ENCODE measurements around the gene APLP2. TPM values are rescaled to one million over a fixed set of nuclear protein-coding genes. Genes with fewer than 3 reads are reported as not detected.

Gene APLP2
- total and polyA plus RNA-seq, 12 donors = 115 to 414 (median 299) TPM

- TF ChIP-seq CTCF (IDR thresholded peaks at IDR 0.05) = no peak
- H3K4me3 ChIP-seq = no peak overlapping the region
- H3K27ac ChIP-seq = no peak overlapping the region
- peaks cover 6 to 53% (median 24%) of the 10 kb centered on the region in 9 donors for H3K4me1 ChIP-seq
- no peaks in the 10 kb centered on the region for H3K27me3 ChIP-seq
- H3K36me3 ChIP-seq = no peaks in the 10 kb centered on the region
- 89 to 93% methylated on average over 4 of the region's 4 CpGs for WGBS, 2 donors
- DNase-seq (no peak), ATAC-seq (no peak)
- H3K9me3 ChIP-seq = no peaks in the 10 kb centered on the region
- intact Hi-C loops (cut with DNase I) = no loop called here
Observed at GRCh38 chr11:130092661-130093060, 23.0 kb downstream of the APLP2 start.

GRCh38 chr11:130094614-130095013, 24.9 kb downstream of the APLP2 start:
- peak in 5 of 8 donors; percentile 56 to 74 (median 71) for ATAC-seq
- H3K27me3 ChIP-seq = no peaks in the 10 kb centered on the region
- intact Hi-C loops (cut with DNase I) = no loop called here
- H3K27ac ChIP-seq = peak overlapping the region in 1 of 10 donors; percentile 53
- TF ChIP-seq CTCF (IDR thresholded peaks at IDR 0.05) = no peak
- H3K4me1 ChIP-seq = peaks cover 0 to 44% (median 16%) of the 10 kb centered on the region in 9 donors
- H3K36me3 ChIP-seq = no peaks in the 10 kb centered on the region
- 84 to 90% methylated on average over 4 of the region's 4 CpGs for WGBS, 2 donors
- no peaks in the 10 kb centered on the region for H3K9me3 ChIP-seq
- DNase-seq = no peak
- H3K4me3 ChIP-seq = no peak overlapping the region

GRCh38 chr11:130095326-130095725, 25.6 kb downstream of the APLP2 start:
- Histone ChIP-seq H3K9me3 (no peaks in the 10 kb centered on the region), H3K27me3 (no peaks in the 10 kb centered on the region), H3K36me3 (no peaks in the 10 kb centered on the region), H3K27ac (no peak overlapping the region), H3K4me1 (peaks cover 0 to 45% (median 17%) of the 10 kb centered on the region in 9 donors), H3K4me3 (no peak overlapping the region)
- no peak for DNase-seq
- 74 to 75% methylated on average over 1 of the region's 1 CpG for WGBS, 2 donors
- no peak for TF ChIP-seq CTCF (IDR thresholded peaks at IDR 0.05)
- intact Hi-C loops (cut with DNase I) = no loop called here
- no peak for ATAC-seq

GRCh38 chr11:130096042-130096441, 26.3 kb downstream of the APLP2 start:
- Histone ChIP-seq H3K9me3 (no peaks in the 10 kb centered on the region), H3K27ac (no peak overlapping the region), H3K4me3 (no peak overlapping the region), H3K36me3 (no peaks in the 10 kb centered on the region), H3K4me1 (peaks cover 0 to 45% (median 19%) of the 10 kb centered on the region in 9 donors), H3K27me3 (no peaks in the 10 kb centered on the region)
- WGBS, 2 donors = 92 to 96% methylated on average over 2 of the region's 2 CpGs
- no peak for DNase-seq
- TF ChIP-seq CTCF (IDR thresholded peaks at IDR 0.05) = no peak
- intact Hi-C loops (cut with DNase I) = no loop called here
- no peak for ATAC-seq

Measured in heart right ventricle (tissue), 16 donors.